Measurements from ENCODE around the gene DPM2.

Gene DPM2

GRCh38 chr9:127938298-127938690 lies 640 bp upstream of the DPM2 start:
- in situ Hi-C loops (cut with MboI; ENCODE audit: low sequenced_read_pairs, unreplicated experiment): loop anchor here (25.0 kb wide), 1 partner anchor 99 kb away; no protein-coding TSS in a partner anchor
- no peak for TF ChIP-seq CTCF (IDR thresholded peaks at IDR 0.05; ENCODE audit: borderline replicate concordance, control extremely low read depth, extremely low read depth, insufficient read depth, missing control alignments)
- DNase-seq (ENCODE audit: low spot score): no peak

- TF ChIP-seq CTCF (IDR thresholded peaks at IDR 0.05; ENCODE audit: borderline replicate concordance, control extremely low read depth, extremely low read depth, insufficient read depth, missing control alignments): no peak
- in situ Hi-C loops (cut with MboI; ENCODE audit: low sequenced_read_pairs, unreplicated experiment): loop anchor here (25.0 kb wide), 1 partner anchor 100 kb away; no protein-coding TSS in a partner anchor
- DNase-seq (ENCODE audit: low spot score): no peak
These were observed 632 bp downstream of the DPM2 start for GRCh38 chr9:127937056-127937387.

- in situ Hi-C loops (cut with MboI; ENCODE audit: low sequenced_read_pairs, unreplicated experiment): loop anchor here (25.0 kb wide), 1 partner anchor 101 kb away; no protein-coding TSS in a partner anchor
- no peak for DNase-seq (ENCODE audit: low spot score)
- no peak for TF ChIP-seq CTCF (IDR thresholded peaks at IDR 0.05; ENCODE audit: borderline replicate concordance, control extremely low read depth, extremely low read depth, insufficient read depth, missing control alignments)
These were observed 1.3 kb downstream of the DPM2 start for GRCh38 chr9:127936347-127936852.

GRCh38 chr9:127935765-127936221 lies 1.9 kb downstream of the DPM2 start:
- TF ChIP-seq CTCF (IDR thresholded peaks at IDR 0.05; ENCODE audit: borderline replicate concordance, control extremely low read depth, extremely low read depth, insufficient read depth, missing control alignments): no peak
- in situ Hi-C loops (cut with MboI; ENCODE audit: low sequenced_read_pairs, unreplicated experiment): loop anchor here (25.0 kb wide), 1 partner anchor 102 kb away; no protein-coding TSS in a partner anchor
- DNase-seq (ENCODE audit: low spot score): no peak

GRCh38 chr9:127934986-127935385 lies 2.7 kb downstream of the DPM2 start:
- TF ChIP-seq CTCF (IDR thresholded peaks at IDR 0.05; ENCODE audit: borderline replicate concordance, control extremely low read depth, extremely low read depth, insufficient read depth, missing control alignments): no peak
- DNase-seq (ENCODE audit: low spot score): no peak
- in situ Hi-C loops (cut with MboI; ENCODE audit: low sequenced_read_pairs, unreplicated experiment): loop anchor here (25.0 kb wide), 1 partner anchor 102 kb away; no protein-coding TSS in a partner anchor

- no peak for DNase-seq (ENCODE audit: low spot score)
- TF ChIP-seq CTCF (IDR thresholded peaks at IDR 0.05; ENCODE audit: borderline replicate concordance, control extremely low read depth, extremely low read depth, insufficient read depth, missing control alignments): no peak
- in situ Hi-C loops (cut with MboI; ENCODE audit: low sequenced_read_pairs, unreplicated experiment): loop anchor here (25.0 kb wide), 1 partner anchor 103 kb away; no protein-coding TSS in a partner anchor
These were observed 3.4 kb downstream of the DPM2 start for GRCh38 chr9:127934248-127934647.

Data from GM13976 (cell line).